ENCODE measurements around the gene DHRSX. TPM values are rescaled to one million over a fixed set of nuclear protein-coding genes. Genes with fewer than 3 reads are reported as not detected.
"Not testable (repeated sequence)": the region's sequence is repeated elsewhere in the genome, so short reads cannot be mapped to it uniquely, and the experiment has no call there.

DHRSX gene
- total RNA-seq, 3 donors from 2014 or later (not counting 1 experiment from before 2014, with no cell fraction given) = 21.5 to 26.1 (median 22.9) TPM

GRCh38 chrX:2383144-2383543 lies 117.6 kb downstream of the DHRSX start:
- no peaks in the 10 kb centered on the region for H3K4me1 ChIP-seq (ENCODE audit: control insufficient read depth, insufficient read depth, low read length)
- WGBS (ENCODE audit: insufficient coverage) = 98% methylated on average over 1 of the region's 1 CpG
- H3K9me3 ChIP-seq (ENCODE audit: control insufficient read depth, insufficient read depth, low read length) = no peaks in the 10 kb centered on the region
- Mint-ChIP-seq H3K4me1 (no peaks in the 10 kb centered on the region), H3K27ac (no peak overlapping the region), H3K27me3 (ENCODE audit: low read depth in 2 of 2) (no peaks in the 10 kb centered on the region), H3K9me3 (no peaks in the 10 kb centered on the region), H3K36me3 (no peaks in the 10 kb centered on the region), H3K4me3 (no peak overlapping the region)
- H3K27ac ChIP-seq (ENCODE audit: low read length) = no peak overlapping the region
- no peak for DNase-seq
- H3K27me3 ChIP-seq (ENCODE audit: control insufficient read depth, insufficient read depth, low read length) = no peaks in the 10 kb centered on the region
- intact Hi-C loops (cut with micrococcal nuclease) = no loop called here
- ATAC-seq = no peak
- H3K4me3 ChIP-seq (ENCODE audit: low read length) = no peak overlapping the region
- H3K36me3 ChIP-seq (ENCODE audit: control insufficient read depth, insufficient read depth, low read length) = no peaks in the 10 kb centered on the region
- no peak for TF ChIP-seq CTCF (IDR thresholded peaks at IDR 0.05)

GRCh38 chrX:2382433-2383048 lies 118.2 kb downstream of the DHRSX start:
- DNase-seq; H3K36me3 ChIP-seq (ENCODE audit: control insufficient read depth, insufficient read depth, low read length); H3K4me1 Mint-ChIP-seq; H3K4me3 Mint-ChIP-seq; H3K4me3 ChIP-seq (ENCODE audit: low read length); H3K27me3 ChIP-seq (ENCODE audit: control insufficient read depth, insufficient read depth, low read length); H3K9me3 ChIP-seq (ENCODE audit: control insufficient read depth, insufficient read depth, low read length); intact Hi-C loops (cut with micrococcal nuclease); H3K4me1 ChIP-seq (ENCODE audit: control insufficient read depth, insufficient read depth, low read length); H3K27ac ChIP-seq (ENCODE audit: low read length); H3K27ac Mint-ChIP-seq; H3K9me3 Mint-ChIP-seq; ATAC-seq; H3K36me3 Mint-ChIP-seq; H3K27me3 Mint-ChIP-seq (ENCODE audit: low read depth in 2 of 2): not testable (repeated sequence)
- WGBS (ENCODE audit: insufficient coverage) = 95% methylated on average over 3 of the region's 3 CpGs

GRCh38 chrX:2376166-2376565 lies 124.6 kb downstream of the DHRSX start:
- H3K9me3 ChIP-seq (ENCODE audit: control insufficient read depth, insufficient read depth, low read length) = no peaks in the 10 kb centered on the region
- DNase-seq (no peak), ATAC-seq (peak in 1 of 3 donors; percentile 14)
- intact Hi-C loops (cut with micrococcal nuclease) = no loop called here
- WGBS (ENCODE audit: insufficient coverage) = 70% methylated on average over 6 of the region's 6 CpGs
- Mint-ChIP-seq H3K9me3 (no peaks in the 10 kb centered on the region), H3K27me3 (ENCODE audit: low read depth in 2 of 2) (no peaks in the 10 kb centered on the region), H3K27ac (no peak overlapping the region), H3K4me3 (no peak overlapping the region), H3K4me1 (peaks cover 12 to 13% of the 10 kb centered on the region in 2 donors), H3K36me3 (no peaks in the 10 kb centered on the region)
- no peaks in the 10 kb centered on the region for H3K36me3 ChIP-seq (ENCODE audit: control insufficient read depth, insufficient read depth, low read length)
- H3K27me3 ChIP-seq (ENCODE audit: control insufficient read depth, insufficient read depth, low read length) = no peaks in the 10 kb centered on the region
- TF ChIP-seq CTCF (IDR thresholded peaks at IDR 0.05) = no peak
- H3K4me1 ChIP-seq (ENCODE audit: control insufficient read depth, insufficient read depth, low read length) = peaks cover 15% of the 10 kb centered on the region
- H3K27ac ChIP-seq (ENCODE audit: low read length) = no peak overlapping the region
- no peak overlapping the region for H3K4me3 ChIP-seq (ENCODE audit: low read length)

- Mint-ChIP-seq H3K27ac (peak overlapping the region; percentile 4 to 85), H3K4me1 (peaks cover 12 to 20% of the 10 kb centered on the region in 2 donors), H3K27me3 (ENCODE audit: low read depth in 2 of 2) (no peaks in the 10 kb centered on the region), H3K36me3 (no peaks in the 10 kb centered on the region), H3K4me3 (no peak overlapping the region), H3K9me3 (no peaks in the 10 kb centered on the region)
- ATAC-seq = no peak
- Histone ChIP-seq H3K27ac (ENCODE audit: low read length) (no peak overlapping the region), H3K4me1 (ENCODE audit: control insufficient read depth, insufficient read depth, low read length) (peaks cover 15% of the 10 kb centered on the region), H3K27me3 (ENCODE audit: control insufficient read depth, insufficient read depth, low read length) (no peaks in the 10 kb centered on the region), H3K36me3 (ENCODE audit: control insufficient read depth, insufficient read depth, low read length) (no peaks in the 10 kb centered on the region), H3K4me3 (ENCODE audit: low read length) (no peak overlapping the region), H3K9me3 (ENCODE audit: control insufficient read depth, insufficient read depth, low read length) (no peaks in the 10 kb centered on the region)
- 95% methylated on average over 4 of the region's 4 CpGs for WGBS (ENCODE audit: insufficient coverage)
- DNase-seq = no peak
- intact Hi-C loops (cut with micrococcal nuclease) = no loop called here
- TF ChIP-seq CTCF (IDR thresholded peaks at IDR 0.05) = no peak
Observed at GRCh38 chrX:2374086-2374485, 126.7 kb downstream of the DHRSX start.
